Activated CD4-positive, alpha-beta T cell treated with anti-CD3 and anti-CD28 coated beads, Interleukin-2, amount 10 ng/mL, durations not matched to agents 24 days and 14 days (primary cell): ENCODE data around the gene RALGPS1. TPM values are rescaled to one million over a fixed set of nuclear protein-coding genes. Genes with fewer than 3 reads are reported as not detected.

Experiments used
- DNase-seq: peaks from one replicate; pipeline ENCODE4 v3.0.0; 2022
- H3K27ac Mint-ChIP-seq: one replicate; pipeline ENCODE4 v1.8.0; 2022; ENCODE audit warnings: mild to moderate bottlenecking, mixed read lengths
- H3K27me3 Mint-ChIP-seq: one replicate; pipeline ENCODE4 v1.8.0; 2022; ENCODE audit warnings: mixed read lengths
- H3K36me3 Mint-ChIP-seq: one replicate; pipeline ENCODE4 v1.8.0; 2022; ENCODE audit warnings: low read depth, mild to moderate bottlenecking, mixed read lengths
- H3K4me1 Mint-ChIP-seq: one replicate; pipeline ENCODE4 v1.8.0; 2021; ENCODE audit warnings: mixed read lengths
- H3K4me3 Mint-ChIP-seq: one replicate; pipeline ENCODE4 v1.8.0; 2022; ENCODE audit warnings: mild to moderate bottlenecking, moderate library complexity, mixed read lengths
- H3K9me3 Mint-ChIP-seq: one replicate; pipeline ENCODE4 v1.8.0; 2021; ENCODE audit warnings: mixed read lengths
- intact Hi-C: fragments of 100-400 bp; cut with micrococcal nuclease; formaldehyde crosslinking; loops from one replicate; pipeline ENCODE4 v1.15.1; 2023
- total RNA-seq: library from RNA; stranded (reverse); gene quantifications from 2 replicates; pipeline ENCODE4 v1.2.3, GENCODE V29; 2022

Gene RALGPS1
- total RNA-seq, 1 donor from 2014 or later: 2.0 TPM

DNA sequence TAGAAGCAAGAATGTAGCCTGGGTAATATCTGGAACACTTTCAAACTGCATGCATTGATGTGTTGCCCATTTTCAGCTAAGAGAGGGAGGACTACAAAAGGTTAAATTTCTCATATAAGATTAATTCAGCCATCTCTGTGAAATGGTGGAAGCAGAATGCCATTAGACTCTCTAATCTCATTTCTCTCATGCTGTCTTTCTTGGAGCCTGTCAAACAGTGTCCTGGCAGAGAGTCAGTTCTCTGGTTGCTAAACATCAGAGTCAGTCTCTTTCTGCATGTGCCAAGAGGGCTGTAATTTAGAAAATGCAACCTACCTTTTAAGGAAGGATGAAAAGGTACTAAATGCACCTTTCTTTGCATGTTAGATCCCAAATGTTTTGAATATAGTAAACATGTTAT is 349.1 kb downstream of the RALGPS1 start:
- Mint-ChIP-seq H3K27me3 (peaks cover 39% of the 10 kb centered on the region), H3K4me3 (no peak overlapping the region), H3K36me3 (no peaks in the 10 kb centered on the region), H3K9me3 (no peaks in the 10 kb centered on the region), H3K27ac (no peak overlapping the region), H3K4me1 (no peaks in the 10 kb centered on the region)
- no peak for DNase-seq
- intact Hi-C loops: no loop called here

DNA sequence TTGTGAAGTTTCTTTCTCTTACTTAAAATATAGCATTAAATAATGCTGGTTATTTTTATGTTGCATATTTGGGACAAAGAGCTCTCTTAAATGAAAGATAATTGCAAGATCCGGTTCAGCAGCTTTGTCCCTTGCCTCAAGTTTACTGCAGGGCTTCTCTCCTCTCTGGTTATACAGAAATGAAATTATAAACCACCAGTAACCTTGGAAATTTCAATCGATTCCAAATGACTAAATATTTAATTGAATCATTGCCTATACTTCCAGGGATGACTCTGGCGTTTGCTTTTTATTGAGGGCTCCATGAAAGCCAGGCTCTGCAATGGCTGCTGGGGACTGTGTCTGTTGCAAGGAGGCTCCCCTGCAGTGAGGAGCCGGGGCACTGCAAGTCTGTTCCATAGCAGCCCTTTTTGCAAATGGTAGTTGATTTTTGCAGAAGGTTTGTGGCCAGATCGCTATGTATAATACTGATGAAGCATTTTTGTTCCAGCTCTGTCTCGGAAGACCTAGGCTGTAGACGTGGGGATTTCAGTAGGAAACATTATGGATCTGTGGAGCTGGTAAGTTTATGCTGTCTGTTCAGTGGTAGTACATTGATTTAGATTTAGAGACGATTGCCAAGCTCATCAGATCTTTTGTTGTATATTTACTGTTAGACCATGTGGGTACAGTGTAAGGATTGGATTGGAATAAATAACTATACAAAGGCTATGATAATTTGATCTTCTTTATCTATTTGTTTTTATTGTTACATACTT is 350.1 kb downstream of the RALGPS1 start, which contains the start of gene GARNL3:
Gene GARNL3 (plus strand): TSS at position 313 of the 758 bp plus-strand sequence. CDS start 104 bp downstream, at position 417.
- H3K4me1 Mint-ChIP-seq: no peaks in the 10 kb centered on the region
- no peak within 1 kb of the TSS for H3K4me3 Mint-ChIP-seq
- peaks cover 43% of the 10 kb centered on the region for H3K27me3 Mint-ChIP-seq
- intact Hi-C loops: no loop called here
- no peaks in the 10 kb centered on the region for H3K9me3 Mint-ChIP-seq
- no peak for DNase-seq
- no peak within 1 kb of the TSS for H3K27ac Mint-ChIP-seq
- no peaks in the 10 kb centered on the region for H3K36me3 Mint-ChIP-seq

DNA sequence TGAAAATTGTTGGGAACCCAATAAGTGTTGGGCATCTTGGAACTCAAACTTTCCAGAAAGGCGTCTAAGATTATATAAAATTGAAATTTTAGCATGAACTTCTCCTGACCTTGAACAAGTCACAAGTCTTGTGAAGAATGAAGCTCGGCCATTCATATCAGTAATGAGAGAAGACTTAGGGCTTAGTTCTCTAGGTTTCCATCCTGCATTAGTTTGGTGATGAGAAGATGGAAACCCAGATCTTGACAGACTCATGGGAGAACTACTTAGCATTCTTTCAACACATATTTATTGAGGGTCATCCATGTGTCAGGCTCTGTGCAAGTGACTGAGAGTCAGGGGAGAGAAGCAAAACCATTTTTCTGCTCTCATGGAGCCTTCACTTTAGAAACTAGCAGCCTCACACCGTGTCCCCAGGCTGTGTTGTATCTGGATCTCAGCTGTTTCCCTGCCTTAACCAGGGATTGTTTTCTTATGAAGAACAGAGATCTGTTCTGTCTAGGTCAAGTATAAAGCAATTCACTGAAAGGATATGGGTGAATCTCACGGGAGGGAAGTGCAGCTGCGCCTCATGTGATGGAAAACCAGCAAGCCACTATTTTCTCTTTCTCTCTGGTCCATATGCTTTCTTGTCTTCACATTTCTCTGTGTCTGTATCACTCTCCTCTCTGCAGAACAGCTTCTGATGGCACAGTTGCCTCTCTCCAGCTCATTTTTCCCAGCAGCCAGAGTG is 353.4 kb downstream of the RALGPS1 start:
- Mint-ChIP-seq H3K36me3 (no peaks in the 10 kb centered on the region), H3K4me1 (no peaks in the 10 kb centered on the region), H3K9me3 (no peaks in the 10 kb centered on the region), H3K27ac (no peak overlapping the region), H3K27me3 (peaks cover 56% of the 10 kb centered on the region), H3K4me3 (no peak overlapping the region)
- intact Hi-C loops: no loop called here
- no peak for DNase-seq

DNA sequence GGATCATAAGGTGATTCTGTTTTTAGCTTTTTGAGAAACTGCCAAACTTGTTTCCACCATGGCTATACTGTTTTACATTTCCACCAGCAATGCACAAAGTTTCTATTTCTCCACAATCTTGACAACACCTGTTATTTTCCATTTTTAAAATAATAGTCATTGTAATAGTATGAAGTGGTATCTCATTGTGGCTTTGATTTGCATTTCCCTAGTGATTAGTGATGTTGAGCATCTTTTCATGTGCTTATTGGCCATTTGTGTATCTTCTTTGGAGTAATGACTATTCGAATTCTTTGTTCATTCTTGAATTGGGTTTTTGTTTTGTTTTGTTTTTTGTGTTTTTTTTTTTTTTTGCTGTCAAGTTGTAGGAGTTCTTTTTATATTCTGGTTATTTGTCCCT is 354.9 kb downstream of the RALGPS1 start:
- Mint-ChIP-seq H3K9me3 (no peaks in the 10 kb centered on the region), H3K4me3 (no peak overlapping the region), H3K4me1 (no peaks in the 10 kb centered on the region), H3K27me3 (peaks cover 51% of the 10 kb centered on the region), H3K27ac (no peak overlapping the region), H3K36me3 (no peaks in the 10 kb centered on the region)
- no peak for DNase-seq
- intact Hi-C loops: no loop called here

Other genes with a start within 250 kb of the RALGPS1 start
- 10.6 and 18.8 TPM in 2 replicates for gene ZBTB43, start 109.7 kb upstream of the RALGPS1 start, total RNA-seq
- 7.0 and 7.6 TPM in 2 replicates for gene ZBTB34, start 54.1 kb upstream of the RALGPS1 start, total RNA-seq
- gene ANGPTL2, start 207.9 kb downstream of the RALGPS1 start, total RNA-seq: not detected in 2 replicates